ENCODE measurements around the gene ZNF274.

DNA sequence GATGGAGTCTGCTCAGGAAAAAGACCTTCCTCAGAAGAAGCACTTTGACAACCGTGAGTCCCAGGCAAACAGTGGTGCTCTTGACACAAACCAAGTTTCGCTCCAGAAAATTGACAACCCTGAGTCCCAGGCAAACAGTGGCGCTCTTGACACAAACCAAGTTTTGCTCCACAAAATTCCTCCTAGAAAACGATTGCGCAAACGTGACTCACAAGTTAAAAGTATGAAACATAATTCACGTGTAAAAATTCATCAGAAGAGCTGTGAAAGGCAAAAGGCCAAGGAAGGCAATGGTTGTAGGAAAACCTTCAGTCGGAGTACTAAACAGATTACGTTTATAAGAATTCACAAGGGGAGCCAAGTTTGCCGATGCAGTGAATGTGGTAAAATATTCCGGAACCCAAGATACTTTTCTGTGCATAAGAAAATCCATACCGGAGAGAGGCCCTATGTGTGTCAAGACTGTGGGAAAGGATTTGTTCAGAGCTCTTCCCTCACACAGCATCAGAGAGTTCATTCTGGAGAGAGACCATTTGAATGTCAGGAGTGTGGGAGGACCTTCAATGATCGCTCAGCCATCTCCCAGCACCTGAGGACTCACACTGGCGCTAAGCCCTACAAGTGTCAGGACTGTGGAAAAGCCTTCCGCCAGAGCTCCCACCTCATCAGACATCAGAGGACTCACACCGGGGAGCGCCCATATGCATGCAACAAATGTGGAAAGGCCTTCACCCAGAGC is 29.6 kb downstream of the ZNF274 start:
- TF ChIP-seq EP300 (IDR thresholded peaks at IDR 0.05; ENCODE audit: low read length) (no peak), POLR2AphosphoS5 (IDR thresholded peaks at IDR 0.05; ENCODE audit: control insufficient read depth, insufficient read depth, low read depth, low read length) (no peak), HNRNPK (IDR thresholded peaks at IDR 0.05; ENCODE audit: low read depth, low read length, poor library complexity, severe bottlenecking) (no peak), KAT2B (IDR thresholded peaks at IDR 0.05; ENCODE audit: low read depth, low read length) (no peak), TARDBP (IDR thresholded peaks at IDR 0.05) (no peak), FOXP1 (CRISPR knock-in tag; IDR thresholded peaks at IDR 0.05) (no peak), KHSRP (IDR thresholded peaks at IDR 0.05) (no peak), PCBP2 (IDR thresholded peaks at IDR 0.05; ENCODE audit: low read depth, low read length, poor library complexity, severe bottlenecking) (no peak), RBFOX2 (IDR thresholded peaks at IDR 0.05; ENCODE audit: low read depth, low read length) (no peak), MXI1 (IDR thresholded peaks at IDR 0.05; ENCODE audit: low read depth, low read length) (no peak)
- TF ChIP-seq, protein P1, sequence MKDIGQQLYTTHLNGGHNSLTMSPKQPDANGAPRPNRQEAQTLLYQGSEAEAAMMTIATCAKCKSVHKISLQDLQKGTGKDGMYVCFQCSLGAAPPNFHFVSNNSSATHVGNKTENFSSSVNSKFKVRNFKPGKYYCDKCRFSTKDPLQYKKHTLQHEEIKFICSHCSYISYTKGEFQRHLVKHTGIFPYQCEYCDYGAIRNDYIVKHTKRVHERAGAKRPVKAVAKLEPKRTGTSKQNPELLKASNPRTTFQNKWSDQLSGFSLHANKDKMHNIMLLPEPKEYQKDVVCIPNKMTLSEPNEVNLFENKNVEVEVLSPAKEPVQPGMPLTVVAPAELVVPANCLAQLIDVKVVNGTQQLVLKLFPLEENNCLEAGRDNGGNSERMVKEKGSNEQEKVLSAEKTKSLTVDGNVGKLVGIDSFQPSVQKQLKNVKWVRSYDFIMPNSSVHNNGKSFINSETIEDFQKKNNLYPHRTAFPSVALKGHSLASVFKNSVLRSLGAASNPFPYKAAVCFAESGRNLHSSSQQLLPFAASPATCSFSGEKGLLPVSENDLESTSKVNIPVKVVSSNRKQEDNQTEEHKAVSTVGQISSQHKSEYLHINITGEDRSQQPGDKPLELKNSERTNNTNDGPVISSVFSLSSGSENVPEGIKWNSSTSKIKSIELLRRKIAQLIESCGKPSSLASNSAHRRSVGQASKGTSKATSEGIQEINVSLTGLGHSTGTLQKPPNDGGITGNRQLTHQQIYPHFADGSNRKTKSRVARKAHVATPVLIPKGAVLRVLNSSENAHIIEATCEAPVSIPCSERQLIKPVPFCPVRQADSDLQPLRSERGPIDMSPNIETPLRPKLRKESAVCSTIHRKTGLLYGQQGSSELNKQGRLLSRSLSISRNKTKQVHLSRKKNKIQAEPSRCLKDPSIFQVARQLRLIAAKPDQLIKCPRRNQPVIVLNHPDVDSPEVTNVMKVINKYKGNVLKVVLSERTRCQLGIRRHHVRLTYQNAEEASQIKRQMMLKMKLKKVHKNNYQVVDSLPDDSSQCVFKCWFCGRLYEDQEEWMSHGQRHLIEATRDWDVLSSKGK (CRISPR knock-in tag; IDR thresholded peaks at IDR 0.05), result no peak
- TF ChIP-seq, protein P2, sequence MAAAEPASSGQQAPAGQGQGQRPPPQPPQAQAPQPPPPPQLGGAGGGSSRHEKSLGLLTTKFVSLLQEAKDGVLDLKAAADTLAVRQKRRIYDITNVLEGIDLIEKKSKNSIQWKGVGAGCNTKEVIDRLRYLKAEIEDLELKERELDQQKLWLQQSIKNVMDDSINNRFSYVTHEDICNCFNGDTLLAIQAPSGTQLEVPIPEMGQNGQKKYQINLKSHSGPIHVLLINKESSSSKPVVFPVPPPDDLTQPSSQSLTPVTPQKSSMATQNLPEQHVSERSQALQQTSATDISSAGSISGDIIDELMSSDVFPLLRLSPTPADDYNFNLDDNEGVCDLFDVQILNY (CRISPR knock-in tag; IDR thresholded peaks at IDR 0.05), result no peak
- TF ChIP-seq, protein P3, sequence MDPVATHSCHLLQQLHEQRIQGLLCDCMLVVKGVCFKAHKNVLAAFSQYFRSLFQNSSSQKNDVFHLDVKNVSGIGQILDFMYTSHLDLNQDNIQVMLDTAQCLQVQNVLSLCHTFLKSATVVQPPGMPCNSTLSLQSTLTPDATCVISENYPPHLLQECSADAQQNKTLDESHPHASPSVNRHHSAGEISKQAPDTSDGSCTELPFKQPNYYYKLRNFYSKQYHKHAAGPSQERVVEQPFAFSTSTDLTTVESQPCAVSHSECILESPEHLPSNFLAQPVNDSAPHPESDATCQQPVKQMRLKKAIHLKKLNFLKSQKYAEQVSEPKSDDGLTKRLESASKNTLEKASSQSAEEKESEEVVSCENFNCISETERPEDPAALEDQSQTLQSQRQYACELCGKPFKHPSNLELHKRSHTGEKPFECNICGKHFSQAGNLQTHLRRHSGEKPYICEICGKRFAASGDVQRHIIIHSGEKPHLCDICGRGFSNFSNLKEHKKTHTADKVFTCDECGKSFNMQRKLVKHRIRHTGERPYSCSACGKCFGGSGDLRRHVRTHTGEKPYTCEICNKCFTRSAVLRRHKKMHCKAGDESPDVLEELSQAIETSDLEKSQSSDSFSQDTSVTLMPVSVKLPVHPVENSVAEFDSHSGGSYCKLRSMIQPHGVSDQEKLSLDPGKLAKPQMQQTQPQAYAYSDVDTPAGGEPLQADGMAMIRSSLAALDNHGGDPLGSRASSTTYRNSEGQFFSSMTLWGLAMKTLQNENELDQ (CRISPR knock-in tag; IDR thresholded peaks at IDR 0.05; ENCODE audit: borderline replicate concordance), result no peak
- TF ChIP-seq, protein P4, sequence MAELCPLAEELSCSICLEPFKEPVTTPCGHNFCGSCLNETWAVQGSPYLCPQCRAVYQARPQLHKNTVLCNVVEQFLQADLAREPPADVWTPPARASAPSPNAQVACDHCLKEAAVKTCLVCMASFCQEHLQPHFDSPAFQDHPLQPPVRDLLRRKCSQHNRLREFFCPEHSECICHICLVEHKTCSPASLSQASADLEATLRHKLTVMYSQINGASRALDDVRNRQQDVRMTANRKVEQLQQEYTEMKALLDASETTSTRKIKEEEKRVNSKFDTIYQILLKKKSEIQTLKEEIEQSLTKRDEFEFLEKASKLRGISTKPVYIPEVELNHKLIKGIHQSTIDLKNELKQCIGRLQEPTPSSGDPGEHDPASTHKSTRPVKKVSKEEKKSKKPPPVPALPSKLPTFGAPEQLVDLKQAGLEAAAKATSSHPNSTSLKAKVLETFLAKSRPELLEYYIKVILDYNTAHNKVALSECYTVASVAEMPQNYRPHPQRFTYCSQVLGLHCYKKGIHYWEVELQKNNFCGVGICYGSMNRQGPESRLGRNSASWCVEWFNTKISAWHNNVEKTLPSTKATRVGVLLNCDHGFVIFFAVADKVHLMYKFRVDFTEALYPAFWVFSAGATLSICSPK (IDR thresholded peaks at IDR 0.05; ENCODE audit: borderline replicate concordance), result no peak
